ENCODE measurements around the gene PLA2G6.
"Not testable (repeated sequence)": the region's sequence is repeated elsewhere in the genome, so short reads cannot be mapped to it uniquely, and the experiment has no call there.

The PLA2G6 gene

GRCh38 chr22:38191731-38192474 is 10.3 kb upstream of the PLA2G6 start:
- DNase-seq (ENCODE audit: low spot score), result no peak

- DNase-seq (ENCODE audit: low spot score), result no peak
Measured at GRCh38 chr22:38191055-38191454, 9.4 kb upstream of the PLA2G6 start.

- no peak for DNase-seq (ENCODE audit: low spot score)
Measured at GRCh38 chr22:38190581-38190980, 9.0 kb upstream of the PLA2G6 start.

GRCh38 chr22:38189104-38189503 is 7.5 kb upstream of the PLA2G6 start:
- no peak for DNase-seq (ENCODE audit: low spot score)

GRCh38 chr22:38187413-38188212 is 6.0 kb upstream of the PLA2G6 start:
- DNase-seq (ENCODE audit: low spot score), result no peak

- DNase-seq (ENCODE audit: low spot score), result no peak
Measured at GRCh38 chr22:38186429-38186828, 4.8 kb upstream of the PLA2G6 start.

- DNase-seq (ENCODE audit: low spot score), result no peak
Measured at GRCh38 chr22:38184788-38185187, 3.2 kb upstream of the PLA2G6 start.

GRCh38 chr22:38180841-38181452 is 683 bp downstream of the PLA2G6 start:
- DNase-seq (ENCODE audit: low spot score), result no peak

- not testable (repeated sequence) for DNase-seq (ENCODE audit: low spot score)
Measured at GRCh38 chr22:38178605-38178937, 3.1 kb downstream of the PLA2G6 start.

GRCh38 chr22:38177926-38178604 is 3.6 kb downstream of the PLA2G6 start:
- no peak for DNase-seq (ENCODE audit: low spot score)

- DNase-seq (ENCODE audit: low spot score), result not testable (repeated sequence)
Measured at GRCh38 chr22:38177571-38177925, 4.1 kb downstream of the PLA2G6 start.

GRCh38 chr22:38177044-38177443 is 4.6 kb downstream of the PLA2G6 start:
- DNase-seq (ENCODE audit: low spot score), result no peak

- DNase-seq (ENCODE audit: low spot score), result no peak
Measured at GRCh38 chr22:38176170-38176741, 5.4 kb downstream of the PLA2G6 start.

GRCh38 chr22:38175206-38176118 is 6.2 kb downstream of the PLA2G6 start:
- DNase-seq (ENCODE audit: low spot score), result no peak

- no peak for DNase-seq (ENCODE audit: low spot score)
Measured at GRCh38 chr22:38174626-38175025, 7.0 kb downstream of the PLA2G6 start.

- no peak for DNase-seq (ENCODE audit: low spot score)
Measured at GRCh38 chr22:38173641-38173906, 8.1 kb downstream of the PLA2G6 start.

GRCh38 chr22:38172832-38173640 is 8.6 kb downstream of the PLA2G6 start:
- DNase-seq (ENCODE audit: low spot score), result no peak

- no peak for DNase-seq (ENCODE audit: low spot score)
Measured at GRCh38 chr22:38171927-38172831, 9.5 kb downstream of the PLA2G6 start.

GRCh38 chr22:38170469-38170868 is 11.2 kb downstream of the PLA2G6 start:
- DNase-seq (ENCODE audit: low spot score), result no peak

- DNase-seq (ENCODE audit: low spot score), result no peak
Measured at GRCh38 chr22:38169116-38169515, 12.5 kb downstream of the PLA2G6 start.
